Neural progenitor cell (in vitro differentiated cells): ENCODE results near the gene ITPR1. TPM values are rescaled to one million over a fixed set of nuclear protein-coding genes. Genes with fewer than 3 reads are reported as not detected.

Source experiments
- DNase-seq: peaks from one replicate; pipeline ENCODE4 v3.0.0-alpha.2; 2016; ENCODE audit warnings: low spot score
- H2AFZ ChIP-seq: fragments of 200-600 bp; sonication (generic); replicated peaks from 2 replicates; pipeline ENCODE4 v1.6.1; 2016; ENCODE audit warnings: antibody characterized with exemption
- H3F3A ChIP-seq: fragments of 200-600 bp; sonication (generic); 2 replicates; pipeline ENCODE4 v1.6.1; 2016; ENCODE audit warnings: antibody characterized with exemption, low read depth
- H3K27ac ChIP-seq: fragments of 200-600 bp; sonication (generic); 2 replicates; pipeline ENCODE4 v1.5.1; 2016; ENCODE audit warnings: mild to moderate bottlenecking
- H3K27me3 ChIP-seq: fragments of 200-600 bp; sonication (generic); 2 replicates; pipeline ENCODE4 v1.6.1; 2016; ENCODE audit warnings: mild to moderate bottlenecking, moderate library complexity
- H3K36me3 ChIP-seq: fragments of 200-600 bp; sonication (generic); 2 replicates; pipeline ENCODE4 v1.5.1; 2016
- H3K4me1 ChIP-seq: fragments of 200-600 bp; sonication (generic); 2 replicates; pipeline ENCODE4 v1.6.1; 2016; ENCODE audit warnings: mixed run types
- H3K4me2 ChIP-seq: fragments of 200-600 bp; sonication (generic); 2 replicates; pipeline ENCODE4 v1.6.1; 2016
- H3K4me3 ChIP-seq: fragments of 200-600 bp; sonication (generic); 2 replicates; pipeline ENCODE4 v1.5.1; 2016
- H3K79me2 ChIP-seq: fragments of 200-600 bp; sonication (generic); 2 replicates; pipeline ENCODE4 v1.6.1; 2016; ENCODE audit warnings: low read depth
- H3K9ac ChIP-seq: fragments of 200-600 bp; sonication (generic); 2 replicates; pipeline ENCODE4 v1.6.1; 2016
- H3K9me3 ChIP-seq: fragments of 200-600 bp; sonication (generic); 2 replicates; pipeline ENCODE4 v1.5.1; 2016; ENCODE audit warnings: low read depth
- H4K20me1 ChIP-seq: fragments of 200-600 bp; sonication (generic); 2 replicates; pipeline ENCODE4 v1.6.1; 2016; ENCODE audit warnings: low read depth
- H3K27ac Mint-ChIP-seq: 3 replicates; pipeline ENCODE4 v1.8.0; 2021; ENCODE audit warnings: mixed read lengths
- H3K27me3 Mint-ChIP-seq: 2 replicates; pipeline ENCODE4 v1.8.0; 2022; ENCODE audit warnings: low read depth, mild to moderate bottlenecking, inconsistent platforms, moderate library complexity, mixed read lengths; ENCODE audit not compliant: insufficient read depth
- H3K36me3 Mint-ChIP-seq: 3 replicates; pipeline ENCODE4 v1.8.0; 2021; ENCODE audit warnings: mixed read lengths
- H3K4me1 Mint-ChIP-seq: 3 replicates; pipeline ENCODE4 v1.8.0; 2021; ENCODE audit warnings: mixed read lengths
- H3K4me3 Mint-ChIP-seq: 3 replicates; pipeline ENCODE4 v1.8.0; 2021; ENCODE audit warnings: mild to moderate bottlenecking, moderate library complexity, mixed read lengths
- H3K9me3 Mint-ChIP-seq: 3 replicates; pipeline ENCODE4 v1.8.0; 2020; ENCODE audit warnings: mixed read lengths
- EZH2 ChIP-seq: fragments of 200-600 bp; sonication (generic); IDR thresholded peaks from 2 replicates; pipeline ENCODE4 v1.6.1; 2017; ENCODE audit warnings: antibody characterized with exemption, mild to moderate bottlenecking, moderate library complexity
- EZH2phosphoT487 ChIP-seq: fragments of 200-600 bp; sonication (generic); IDR thresholded peaks from 2 replicates; pipeline ENCODE4 v1.6.1; 2017; ENCODE audit warnings: antibody characterized with exemption
- total RNA-seq: library from RNA; depleted of rRNA; stranded (reverse); fragments of >200 nt; gene quantifications from 2 replicates; pipeline ENCODE4 v1.2.3, GENCODE V29; 2015; ENCODE audit warnings: low replicate concordance
- TF ChIP-seq, protein P1 (sequence below): fragments of 200-600 bp; sonication (generic); IDR thresholded peaks from 2 replicates; pipeline ENCODE4 v1.5.1; 2017; ENCODE audit warnings: antibody characterized with exemption, mild to moderate bottlenecking

Gene ITPR1
- total RNA-seq, 1 donor from 2014 or later = 5.0 TPM

DNA sequence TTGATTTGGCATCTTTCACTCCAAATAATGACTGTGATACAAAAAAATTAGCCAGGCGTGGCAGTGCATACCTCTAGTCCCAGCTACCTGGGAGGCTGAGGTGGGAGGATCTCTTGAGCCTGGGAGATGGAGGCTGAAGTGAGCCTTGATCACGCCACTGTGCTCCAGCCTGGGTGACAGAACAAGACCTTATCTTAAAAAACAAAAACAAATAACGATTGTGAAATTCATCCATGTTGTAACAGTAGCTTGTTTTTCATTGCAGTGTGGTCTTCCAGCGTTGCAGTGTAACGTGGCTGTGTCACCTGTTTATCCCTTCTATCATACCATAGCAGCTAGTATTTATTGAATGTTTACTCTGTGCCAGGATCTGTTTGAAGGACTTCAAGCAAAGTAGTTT is 120.9 kb downstream of the ITPR1 start:
- H3K4me3 Mint-ChIP-seq = no peak overlapping the region
- H3K4me3 ChIP-seq = no peak overlapping the region
- no peaks in the 10 kb centered on the region for H4K20me1 ChIP-seq
- H3K27ac ChIP-seq = no peak overlapping the region
- no peak overlapping the region for H3K4me2 ChIP-seq
- H3K36me3 Mint-ChIP-seq = no peaks in the 10 kb centered on the region
- H3K4me1 ChIP-seq = no peaks in the 10 kb centered on the region
- TF ChIP-seq, protein P1, sequence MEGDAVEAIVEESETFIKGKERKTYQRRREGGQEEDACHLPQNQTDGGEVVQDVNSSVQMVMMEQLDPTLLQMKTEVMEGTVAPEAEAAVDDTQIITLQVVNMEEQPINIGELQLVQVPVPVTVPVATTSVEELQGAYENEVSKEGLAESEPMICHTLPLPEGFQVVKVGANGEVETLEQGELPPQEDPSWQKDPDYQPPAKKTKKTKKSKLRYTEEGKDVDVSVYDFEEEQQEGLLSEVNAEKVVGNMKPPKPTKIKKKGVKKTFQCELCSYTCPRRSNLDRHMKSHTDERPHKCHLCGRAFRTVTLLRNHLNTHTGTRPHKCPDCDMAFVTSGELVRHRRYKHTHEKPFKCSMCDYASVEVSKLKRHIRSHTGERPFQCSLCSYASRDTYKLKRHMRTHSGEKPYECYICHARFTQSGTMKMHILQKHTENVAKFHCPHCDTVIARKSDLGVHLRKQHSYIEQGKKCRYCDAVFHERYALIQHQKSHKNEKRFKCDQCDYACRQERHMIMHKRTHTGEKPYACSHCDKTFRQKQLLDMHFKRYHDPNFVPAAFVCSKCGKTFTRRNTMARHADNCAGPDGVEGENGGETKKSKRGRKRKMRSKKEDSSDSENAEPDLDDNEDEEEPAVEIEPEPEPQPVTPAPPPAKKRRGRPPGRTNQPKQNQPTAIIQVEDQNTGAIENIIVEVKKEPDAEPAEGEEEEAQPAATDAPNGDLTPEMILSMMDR = no peak
- no peak for TF ChIP-seq EZH2
- no peak for TF ChIP-seq EZH2phosphoT487
- no peaks in the 10 kb centered on the region for H3K9me3 ChIP-seq
- H2AFZ ChIP-seq = no peak overlapping the region
- no peaks in the 10 kb centered on the region for H3K79me2 ChIP-seq
- no peak for DNase-seq
- peaks cover 2% of the 10 kb centered on the region for H3K27me3 Mint-ChIP-seq
- no peak overlapping the region for H3K27ac Mint-ChIP-seq
- no peaks in the 10 kb centered on the region for H3F3A ChIP-seq
- H3K36me3 ChIP-seq = no peaks in the 10 kb centered on the region
- H3K4me1 Mint-ChIP-seq = no peaks in the 10 kb centered on the region
- no peaks in the 10 kb centered on the region for H3K9me3 Mint-ChIP-seq
- no peaks in the 10 kb centered on the region for H3K27me3 ChIP-seq
- no peak overlapping the region for H3K9ac ChIP-seq

DNA sequence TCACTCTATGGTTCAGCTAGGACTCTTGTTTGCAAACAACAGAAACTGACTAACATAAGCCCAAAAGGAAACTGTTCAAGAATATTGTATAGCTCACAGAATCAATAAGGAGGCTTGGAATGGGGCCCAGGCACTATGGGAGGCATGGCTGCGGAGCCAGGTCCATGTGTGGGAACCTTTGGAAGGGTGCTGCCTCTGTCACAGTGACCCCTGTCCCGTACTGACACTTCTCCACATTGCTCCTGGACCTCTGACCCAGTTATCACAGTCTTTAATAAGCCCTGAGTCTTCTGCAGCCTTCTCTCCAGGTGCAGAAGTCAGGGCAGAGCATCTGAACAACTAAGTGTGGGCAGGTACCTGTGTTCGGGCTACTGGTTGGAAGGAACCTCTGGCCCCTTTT is 121.8 kb downstream of the ITPR1 start:
- TF ChIP-seq EZH2phosphoT487 (no peak), EZH2 (no peak)
- TF ChIP-seq, protein P1 = no peak
- H3K27ac Mint-ChIP-seq = no peak overlapping the region
- Histone ChIP-seq H3K36me3 (no peaks in the 10 kb centered on the region), H3K4me1 (no peaks in the 10 kb centered on the region), H3K4me2 (no peak overlapping the region), H3K27ac (no peak overlapping the region), H2AFZ (no peak overlapping the region), H3K9me3 (no peaks in the 10 kb centered on the region), H3K79me2 (no peaks in the 10 kb centered on the region), H3K4me3 (no peak overlapping the region), H3K9ac (no peak overlapping the region), H3K27me3 (no peaks in the 10 kb centered on the region), H3F3A (no peaks in the 10 kb centered on the region), H4K20me1 (no peaks in the 10 kb centered on the region)
- DNase-seq = no peak
- H3K27me3 Mint-ChIP-seq = no peaks in the 10 kb centered on the region
- no peaks in the 10 kb centered on the region for H3K9me3 Mint-ChIP-seq
- no peaks in the 10 kb centered on the region for H3K4me1 Mint-ChIP-seq
- no peaks in the 10 kb centered on the region for H3K36me3 Mint-ChIP-seq
- H3K4me3 Mint-ChIP-seq = no peak overlapping the region

GRCh38 chr3:4615750-4616149 is 122.6 kb downstream of the ITPR1 start:
- Histone ChIP-seq H2AFZ (no peak overlapping the region), H3K4me1 (no peaks in the 10 kb centered on the region), H3K79me2 (no peaks in the 10 kb centered on the region), H3K36me3 (no peaks in the 10 kb centered on the region), H3K4me3 (no peak overlapping the region), H3K27ac (no peak overlapping the region), H3F3A (no peaks in the 10 kb centered on the region), H3K27me3 (no peaks in the 10 kb centered on the region), H3K9ac (no peak overlapping the region), H3K9me3 (no peaks in the 10 kb centered on the region), H4K20me1 (no peaks in the 10 kb centered on the region), H3K4me2 (no peak overlapping the region)
- H3K27me3 Mint-ChIP-seq = no peaks in the 10 kb centered on the region
- no peaks in the 10 kb centered on the region for H3K9me3 Mint-ChIP-seq
- H3K27ac Mint-ChIP-seq = no peak overlapping the region
- TF ChIP-seq, protein P1 = no peak
- TF ChIP-seq EZH2phosphoT487 (no peak), EZH2 (no peak)
- no peak overlapping the region for H3K4me3 Mint-ChIP-seq
- no peaks in the 10 kb centered on the region for H3K36me3 Mint-ChIP-seq
- no peaks in the 10 kb centered on the region for H3K4me1 Mint-ChIP-seq
- DNase-seq = no peak
